HUDEP-2 (cell line): ENCODE measurements around the gene TMPRSS6.

Experiments used
- DNase-seq, 76 experiments: peaks; one replicate each; lab custom pipeline; 2025; ENCODE audit not compliant: unreplicated experiment in 76 of 76; lab: John Stamatoyannopoulos, UW

TMPRSS6 gene

DNA sequence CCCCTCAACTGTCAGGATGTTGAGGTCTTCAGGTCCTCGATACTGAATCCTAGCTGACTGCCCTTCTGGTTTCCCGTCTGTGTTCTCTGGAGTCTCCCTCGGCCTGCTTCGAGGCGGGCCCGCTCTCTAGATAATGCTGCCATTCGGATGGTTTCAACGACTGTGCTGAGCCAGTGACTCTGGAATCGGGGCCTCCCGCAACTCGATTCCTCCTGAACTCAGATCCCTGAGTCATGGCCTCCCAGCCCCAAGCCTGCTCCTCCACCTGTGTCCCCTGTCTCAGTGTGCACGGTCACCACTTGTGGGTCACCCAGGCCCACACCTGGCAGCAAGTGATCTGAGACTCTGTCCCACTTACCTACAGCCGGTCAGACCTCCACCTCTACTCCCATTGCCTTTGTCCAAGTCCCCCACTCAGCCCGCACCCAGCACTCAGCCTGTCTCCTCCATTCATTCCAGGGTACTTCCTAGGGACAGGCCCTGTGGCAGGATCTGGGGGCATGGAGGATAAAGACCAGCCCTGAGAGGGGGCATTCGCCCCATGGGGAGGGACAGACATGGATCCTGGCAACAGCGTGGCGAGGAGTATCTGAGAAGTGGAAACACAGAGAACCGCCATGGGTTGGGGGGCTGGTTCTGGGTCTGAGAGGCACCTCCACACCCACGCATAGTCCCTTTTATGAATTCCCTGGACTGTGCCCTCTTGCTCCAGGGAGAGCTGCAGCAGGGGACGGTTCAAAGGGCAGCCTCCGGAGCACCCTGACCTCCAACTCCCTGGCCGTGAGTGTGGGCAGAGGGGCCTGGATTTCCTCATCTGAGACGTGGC, 75.7 kb downstream of the TMPRSS6 start:
- DNase-seq, result no peak

DNA sequence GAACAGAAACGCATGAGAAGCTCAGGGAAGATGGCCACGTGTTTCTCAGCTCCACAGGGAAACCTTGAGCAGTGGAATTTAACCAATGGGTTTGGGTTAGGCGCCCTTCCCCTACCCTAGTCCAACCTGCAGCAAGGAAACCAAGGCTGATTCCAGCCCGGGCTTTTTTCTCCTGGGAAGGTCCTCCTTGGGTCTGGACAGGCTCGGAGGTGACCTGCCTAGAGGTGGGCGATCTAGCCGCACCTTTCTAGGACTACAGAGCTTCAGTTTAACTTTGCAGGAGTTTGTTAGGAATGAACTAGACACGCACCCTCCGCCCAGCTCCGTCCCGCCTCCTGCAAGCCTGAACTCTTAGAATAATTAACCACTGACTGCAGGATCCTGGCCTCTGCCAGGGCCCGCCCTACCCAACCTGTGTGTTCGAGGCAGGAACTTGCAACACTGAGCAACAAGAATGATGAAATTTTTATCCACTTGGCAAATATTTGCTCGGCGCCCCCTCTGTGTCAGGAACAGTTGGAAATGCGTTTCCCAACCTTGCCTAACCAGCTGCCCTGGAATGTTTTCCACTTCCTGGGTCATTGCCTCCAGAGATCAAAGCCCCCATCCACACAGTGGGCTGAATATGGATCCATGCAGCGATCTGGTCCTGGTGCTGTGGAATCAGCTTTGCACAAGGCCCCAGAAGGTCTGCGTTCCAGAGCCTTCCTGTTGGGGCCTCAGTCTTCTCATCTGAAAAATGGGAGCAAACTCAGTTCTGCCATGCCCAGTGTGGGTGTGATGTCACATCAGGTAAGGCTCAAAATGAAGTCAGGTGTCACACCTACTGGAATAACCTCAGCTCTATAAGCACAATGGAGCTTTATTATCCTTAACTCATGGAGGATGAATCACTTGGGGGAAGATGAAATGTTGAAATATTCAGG, 76.7 kb downstream of the TMPRSS6 start:
- DNase-seq, result no peak

DNA sequence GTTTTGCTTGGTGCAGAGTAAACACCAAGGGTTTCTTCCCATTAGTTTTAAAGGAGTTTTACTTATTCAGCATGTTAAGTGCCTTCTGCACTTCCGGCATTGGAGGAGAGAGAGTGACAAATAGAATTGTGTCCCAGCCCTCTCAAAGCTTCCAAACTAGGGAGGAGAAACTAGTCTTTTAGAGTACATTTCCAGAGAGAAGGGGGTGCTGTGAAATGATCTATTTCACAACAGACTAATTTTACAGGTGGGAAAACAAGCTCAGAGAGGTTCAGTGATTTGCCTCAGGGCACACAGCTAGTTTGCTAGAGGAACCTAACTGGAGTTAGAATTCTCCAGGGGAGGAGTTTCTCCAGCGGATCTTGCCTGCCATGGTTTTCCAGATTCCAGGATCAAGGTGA, 77.4 kb downstream of the TMPRSS6 start:
- no peak for DNase-seq

DNA sequence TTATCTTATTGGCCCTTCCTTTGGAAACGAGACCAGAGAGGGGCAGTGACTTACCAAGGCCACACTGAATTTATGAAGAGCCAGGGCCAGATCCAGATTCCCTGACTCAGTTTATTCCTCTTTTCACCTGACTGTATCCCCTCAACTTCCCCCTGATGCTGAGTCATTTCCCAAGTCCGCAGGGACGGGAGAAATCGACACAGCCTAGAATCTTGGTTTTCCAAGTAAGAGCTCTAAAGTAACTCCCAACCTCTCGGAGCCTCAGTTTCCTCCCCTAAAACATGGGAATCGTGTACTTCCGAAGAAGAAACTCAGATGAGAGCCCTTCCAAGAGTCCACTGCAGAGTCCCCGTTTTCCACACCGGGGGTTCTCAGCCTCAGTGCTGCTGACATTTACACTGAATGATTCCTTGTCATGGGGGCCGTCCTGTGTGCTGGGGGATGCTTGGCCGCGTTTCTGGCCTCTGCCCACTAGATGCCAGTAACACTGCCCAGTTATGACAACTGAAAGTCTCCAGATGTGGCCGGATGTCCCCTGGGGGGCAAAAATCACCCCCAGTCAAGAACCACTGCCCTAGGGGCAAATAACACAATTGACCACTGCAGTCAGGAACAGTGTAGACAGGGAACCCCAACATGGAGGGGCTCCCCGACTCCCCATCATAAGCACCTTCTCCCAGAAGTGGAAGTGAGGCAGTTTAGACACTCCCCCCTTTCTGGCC, 78.8 kb downstream of the TMPRSS6 start:
- no peak for DNase-seq

DNA sequence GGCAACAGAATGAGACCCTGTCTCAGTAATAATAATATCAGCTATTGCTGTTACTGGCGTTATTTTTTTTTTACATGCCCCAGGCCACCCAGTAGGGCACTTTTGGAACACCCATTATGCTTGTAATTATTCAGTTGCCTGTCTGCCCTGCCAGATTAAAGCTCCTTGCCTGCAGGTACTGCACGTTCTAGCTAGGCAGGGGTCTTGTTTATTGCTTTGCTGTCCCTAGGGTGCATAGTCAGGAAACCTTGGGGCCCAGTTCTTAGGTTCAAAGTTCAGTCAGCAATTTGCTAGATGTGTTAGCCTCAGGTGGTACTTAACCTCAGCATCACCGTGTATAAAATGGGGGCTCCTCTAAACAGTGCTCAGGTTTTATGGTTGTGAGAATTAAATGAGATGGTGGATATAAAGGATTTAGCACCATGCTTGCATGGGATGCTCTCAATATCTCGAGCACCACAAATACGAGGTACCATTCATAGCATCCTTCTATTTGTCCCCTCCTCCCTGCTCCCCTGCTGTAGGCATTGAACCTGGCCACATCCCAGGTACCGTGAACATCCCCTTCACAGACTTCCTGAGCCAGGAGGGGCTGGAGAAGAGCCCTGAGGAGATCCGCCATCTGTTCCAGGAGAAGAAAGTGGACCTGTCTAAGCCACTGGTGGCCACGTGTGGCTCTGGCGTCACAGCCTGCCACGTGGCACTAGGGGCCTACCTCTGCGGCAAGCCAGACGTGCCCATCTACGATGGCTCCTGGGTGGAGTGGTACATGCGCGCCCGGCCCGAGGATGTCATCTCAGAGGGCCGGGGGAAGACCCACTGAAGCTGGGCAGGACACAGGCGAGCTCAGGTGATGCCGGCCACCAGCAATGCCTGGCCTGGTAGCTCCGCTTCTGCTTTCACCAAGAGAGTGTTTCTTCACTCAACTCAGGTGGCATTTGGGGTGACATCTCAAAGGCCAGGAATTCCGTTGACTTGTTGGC, 80.5 kb downstream of the TMPRSS6 start:
- DNase-seq, result no peak

DNA sequence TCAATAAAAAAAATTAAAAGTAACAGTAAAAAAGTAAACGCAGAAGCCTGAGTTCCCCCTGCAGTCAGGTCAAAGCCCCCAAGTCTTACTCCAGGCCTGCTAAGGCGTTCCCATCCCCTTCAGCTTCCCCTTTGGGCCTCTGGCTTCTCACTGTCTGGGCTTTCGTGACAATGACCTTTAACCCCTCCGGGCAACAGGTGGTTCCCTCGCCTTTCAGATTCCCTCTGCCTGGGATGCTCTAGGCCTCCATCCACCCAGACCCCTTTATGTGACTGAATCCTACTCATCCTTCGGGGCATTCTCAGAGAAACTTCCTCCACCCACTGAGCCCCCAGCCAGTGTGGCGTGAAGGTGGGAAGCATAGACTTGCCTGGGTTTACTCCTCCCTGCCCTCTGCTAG, 82.0 kb downstream of the TMPRSS6 start:
- no peak for DNase-seq

DNA sequence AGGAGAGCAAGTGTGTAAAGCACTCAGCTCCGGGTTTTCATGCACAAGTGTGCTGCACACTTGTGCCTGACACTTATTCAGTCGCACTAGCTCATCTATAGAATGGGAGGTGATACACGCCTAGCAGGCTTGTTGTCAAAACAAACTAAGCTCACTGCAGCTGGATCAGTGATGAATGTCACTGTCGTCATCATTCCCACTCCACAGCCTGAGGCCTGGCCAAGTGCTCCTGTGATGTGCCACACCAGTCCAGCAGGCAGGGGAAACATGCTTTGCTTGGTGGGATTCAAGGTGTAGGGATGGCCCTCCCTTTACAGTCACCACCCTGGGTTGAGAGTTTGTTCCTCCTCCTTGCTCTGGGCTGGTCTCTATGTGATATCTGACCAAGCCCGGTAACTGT, 83.2 kb downstream of the TMPRSS6 start:
- no peak for DNase-seq

DNA sequence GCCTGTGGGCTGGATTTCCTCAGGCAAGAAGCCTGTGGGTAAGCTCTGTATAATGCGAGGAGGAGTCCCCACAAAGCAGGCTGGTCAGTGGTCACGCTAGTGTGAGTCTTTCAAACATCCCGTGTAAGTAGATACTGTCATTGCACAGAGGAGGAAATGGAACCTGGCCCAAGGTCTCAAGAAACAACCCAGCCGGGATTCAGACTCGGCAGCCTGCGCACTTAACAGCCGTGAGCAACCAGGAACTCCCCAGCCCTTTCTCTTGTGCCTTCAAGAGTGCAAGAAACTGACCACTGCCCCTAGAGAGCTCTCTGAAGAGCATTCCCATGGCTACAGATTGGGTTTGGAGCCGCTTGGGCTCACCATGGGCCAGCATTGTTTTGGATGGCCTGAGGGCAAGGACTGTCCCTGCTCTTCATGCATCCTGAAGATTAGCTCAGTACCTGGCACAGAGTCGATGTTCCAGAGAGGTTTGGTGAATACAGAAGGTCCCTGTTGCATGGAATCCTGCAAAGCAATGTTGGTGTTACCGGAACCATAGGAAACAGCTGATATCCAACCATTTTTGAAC, 83.9 kb downstream of the TMPRSS6 start:
- no peak for DNase-seq

DNA sequence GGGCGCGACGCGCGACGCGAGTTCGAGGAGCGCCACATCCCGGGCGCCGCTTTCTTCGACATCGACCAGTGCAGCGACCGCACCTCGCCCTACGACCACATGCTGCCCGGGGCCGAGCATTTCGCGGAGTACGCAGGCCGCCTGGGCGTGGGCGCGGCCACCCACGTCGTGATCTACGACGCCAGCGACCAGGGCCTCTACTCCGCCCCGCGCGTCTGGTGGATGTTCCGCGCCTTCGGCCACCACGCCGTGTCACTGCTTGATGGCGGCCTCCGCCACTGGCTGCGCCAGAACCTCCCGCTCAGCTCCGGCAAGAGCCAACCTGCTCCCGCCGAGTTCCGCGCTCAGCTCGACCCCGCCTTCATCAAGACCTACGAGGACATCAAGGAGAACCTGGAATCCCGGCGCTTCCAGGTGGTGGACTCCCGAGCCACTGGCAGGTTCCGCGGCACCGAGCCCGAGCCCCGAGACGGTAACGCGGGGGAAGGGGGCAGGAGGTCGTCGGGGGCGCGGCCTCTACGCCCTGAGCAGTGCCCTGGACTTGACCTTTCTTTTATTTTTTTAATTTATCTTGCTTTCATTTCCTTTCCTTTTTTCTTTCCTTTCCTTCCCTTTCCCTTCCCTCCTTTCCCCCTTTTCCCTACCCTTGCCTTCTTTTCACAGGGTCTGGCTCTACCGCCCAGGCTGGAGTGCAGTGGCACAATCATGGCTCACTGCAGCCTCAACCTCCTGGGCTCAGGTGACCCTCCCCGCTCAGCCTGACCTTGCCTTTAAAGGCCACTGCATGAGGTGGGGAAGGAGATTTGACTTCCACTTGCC, 85.0 kb downstream of the TMPRSS6 start:
- no peak for DNase-seq

DNA sequence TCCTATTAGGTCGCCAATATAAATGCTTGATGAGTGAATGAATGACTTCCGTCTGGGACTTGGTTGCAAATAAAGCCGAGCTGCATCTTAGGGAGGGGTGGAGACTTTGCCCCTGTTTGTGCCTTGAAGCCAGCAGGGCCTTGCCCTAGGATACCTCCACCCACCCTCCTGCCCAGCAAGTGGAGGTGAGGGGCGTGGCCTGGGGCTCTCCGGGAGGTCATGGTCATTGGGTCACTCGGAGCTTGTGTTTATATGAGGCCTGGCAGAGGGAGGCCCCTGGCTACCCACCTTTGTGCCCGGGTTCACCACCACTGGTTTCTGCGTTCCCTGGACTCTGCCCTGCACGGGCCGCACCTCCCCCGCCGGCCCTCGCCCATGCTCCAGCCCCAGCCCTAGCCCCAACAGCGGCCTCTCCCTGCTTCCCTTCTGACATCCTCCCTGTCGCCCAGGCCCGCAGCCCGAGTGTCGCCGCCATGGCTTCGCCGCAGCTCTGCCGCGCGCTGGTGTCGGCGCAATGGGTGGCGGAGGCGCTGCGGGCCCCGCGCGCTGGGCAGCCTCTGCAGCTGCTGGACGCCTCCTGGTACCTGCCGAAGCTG, 85.7 kb downstream of the TMPRSS6 start:
- no peak for DNase-seq

DNA sequence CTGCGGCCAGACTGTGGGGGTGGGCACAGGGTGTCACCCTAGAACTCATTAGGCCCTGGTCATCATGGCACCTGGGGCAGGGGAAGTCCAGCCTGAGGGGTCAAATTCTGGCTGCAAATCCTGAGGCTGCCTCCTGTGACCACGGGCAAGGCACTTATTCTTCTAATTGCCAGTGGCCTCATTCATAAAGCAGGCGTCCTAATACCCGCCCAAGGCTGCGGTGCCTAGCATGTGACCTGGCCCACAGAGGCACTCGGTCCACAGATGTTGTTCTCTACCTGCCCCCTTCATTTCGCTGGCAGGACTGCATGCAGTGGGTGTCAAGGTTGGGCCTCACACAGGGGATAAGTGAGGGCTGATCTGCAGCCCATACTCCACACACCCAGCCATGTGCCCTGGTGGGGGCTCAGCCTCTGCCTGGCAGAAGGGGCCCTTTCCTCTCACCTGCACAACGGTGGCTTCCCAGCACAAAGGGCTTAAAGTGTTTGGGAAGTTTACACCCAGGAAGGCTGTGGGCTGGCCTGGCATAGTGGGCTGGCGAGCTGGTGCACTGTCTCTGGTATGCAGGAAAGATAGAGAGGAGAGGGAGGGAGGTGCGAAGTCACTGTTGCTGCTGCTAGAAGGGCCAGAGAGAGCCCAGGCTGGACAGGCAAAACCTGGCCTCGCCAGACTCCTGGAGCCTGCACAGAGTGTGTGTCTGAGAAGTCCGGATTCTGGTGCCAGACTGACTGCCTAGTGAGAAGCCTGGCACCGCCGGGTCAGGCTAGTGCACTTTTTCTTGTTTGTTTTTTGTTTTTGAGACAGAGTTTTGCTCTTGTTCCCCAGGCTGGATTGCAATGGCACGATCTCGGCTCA, 86.8 kb downstream of the TMPRSS6 start:
- DNase-seq, result peak in 4 of 76 experiments; percentile 11 to 39 (median 26)

DNA sequence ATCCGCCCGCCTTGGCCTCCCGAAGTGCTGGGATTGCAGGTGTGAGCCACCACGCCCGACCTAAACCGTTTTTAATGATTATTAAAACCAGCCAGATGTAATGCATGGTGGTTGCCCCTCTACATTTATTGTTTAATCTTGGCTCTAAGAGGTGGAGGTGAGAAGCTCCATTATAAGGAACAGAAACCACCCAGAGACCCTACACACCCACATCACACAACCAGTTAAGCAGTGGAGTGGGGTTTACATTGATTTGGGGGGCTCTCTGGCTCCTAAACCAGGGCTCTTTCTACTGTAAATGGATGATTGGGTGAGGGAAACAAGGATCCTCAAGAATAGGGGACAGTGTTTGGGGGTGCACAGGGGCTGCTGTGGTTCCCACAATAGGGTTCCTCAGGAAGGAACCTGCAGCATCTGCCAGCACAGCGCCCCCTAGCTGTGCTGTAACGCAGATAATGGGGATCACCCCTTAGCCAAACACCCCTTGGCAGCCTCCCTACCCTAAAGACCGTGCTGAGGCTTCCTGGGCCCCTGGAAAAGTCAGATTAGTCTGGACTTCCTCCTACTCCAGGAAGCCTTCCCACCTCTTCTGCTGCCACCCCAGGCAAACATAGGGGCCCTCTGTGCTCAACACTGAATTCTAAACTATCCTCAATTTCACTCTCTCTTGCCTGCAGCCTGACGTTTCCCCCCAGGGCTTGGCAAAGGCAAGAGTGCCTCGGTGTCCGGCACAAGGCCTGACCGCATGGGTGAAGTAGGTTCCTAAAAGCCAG, 87.6 kb downstream of the TMPRSS6 start:
- DNase-seq, result peak in 45 of 76 experiments; percentile 10 to 62 (median 31)

DNA sequence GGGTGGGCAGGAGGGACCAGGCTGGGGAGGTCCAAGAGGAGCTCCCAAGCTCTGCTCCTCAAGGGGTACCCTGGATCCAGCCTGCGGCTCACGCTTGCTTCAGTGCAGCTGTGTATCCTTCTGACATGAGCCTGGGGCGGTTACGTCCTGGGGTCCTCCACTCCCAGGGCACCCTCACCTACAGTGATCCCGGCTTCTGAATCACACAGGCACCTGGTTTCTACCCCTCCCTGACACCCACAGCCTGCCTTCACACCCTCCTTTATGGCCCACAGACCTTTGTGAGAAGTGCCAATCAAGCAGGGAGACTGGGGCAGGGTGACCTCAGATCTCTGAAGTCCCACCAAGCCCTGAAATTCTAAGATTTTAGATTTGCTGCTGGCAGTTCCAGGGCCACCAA, 88.5 kb downstream of the TMPRSS6 start:
- no peak for DNase-seq

DNA sequence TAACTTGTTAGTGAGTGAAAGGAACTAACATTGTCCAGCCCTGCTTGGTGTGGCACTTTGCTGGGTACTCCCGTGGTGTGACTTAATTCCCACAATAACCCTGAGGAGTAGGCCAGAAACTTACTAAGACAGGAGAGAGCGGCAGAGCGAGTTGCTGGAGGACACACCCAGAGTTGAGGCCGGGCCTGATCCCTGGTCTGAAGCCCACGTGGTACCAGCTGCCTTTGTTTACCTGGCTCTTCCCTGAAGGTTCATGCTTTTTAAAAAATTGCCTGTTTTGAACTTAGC, 89.4 kb downstream of the TMPRSS6 start:
- peak in 40 of 76 experiments; percentile 19 to 69 (median 38) for DNase-seq

DNA sequence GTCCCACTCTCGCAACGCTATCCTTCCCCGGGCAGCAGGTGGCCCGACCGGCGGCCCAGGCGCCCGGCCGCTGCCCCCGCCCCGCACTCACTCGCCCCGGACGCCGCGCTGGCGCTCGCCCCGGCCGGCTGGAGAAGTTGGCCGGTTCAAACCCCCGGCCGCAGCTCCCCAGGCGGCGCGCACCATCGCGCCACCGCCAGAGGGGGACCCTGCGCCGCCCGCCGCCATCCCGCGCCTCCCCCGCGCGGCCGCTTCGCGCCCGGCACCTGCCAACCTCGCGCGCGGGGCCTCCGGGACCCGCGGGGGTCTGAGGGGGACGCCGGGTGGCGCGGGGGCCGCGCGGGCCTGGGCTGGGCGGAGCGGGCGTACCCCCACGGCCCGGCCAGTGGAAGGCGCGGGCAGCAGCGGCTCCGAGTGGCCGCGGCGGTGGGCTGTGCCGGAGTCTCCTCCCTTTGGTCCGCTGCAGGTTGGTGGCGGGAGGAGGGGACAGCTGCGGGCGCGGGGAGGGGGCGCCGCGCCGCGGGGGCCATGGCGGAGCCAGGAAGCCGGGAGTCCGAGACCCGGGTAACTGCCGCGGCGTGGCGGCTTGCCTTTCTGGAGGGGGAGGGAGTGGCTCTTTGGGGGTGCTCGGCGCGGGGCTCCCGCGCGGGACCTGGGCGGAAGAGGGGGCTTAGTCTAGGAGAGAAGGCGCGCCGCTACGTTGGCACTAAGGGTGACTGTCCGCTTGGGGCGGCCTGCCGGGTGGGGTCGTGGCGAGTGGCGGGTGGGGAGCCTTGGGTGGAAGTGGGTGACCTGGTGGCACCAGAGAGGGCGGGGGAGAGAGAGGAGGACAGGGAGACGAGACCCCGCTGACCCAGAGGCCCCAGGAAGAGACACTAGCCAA, 90.0 kb downstream of the TMPRSS6 start, which contains the start of the genes MPST and TST:
TSS of gene MPST (plus strand) at position 434 of the 883 bp plus-strand sequence. CDS start at position 529, 95 bp downstream.
TSS of gene TST (minus strand) at position 139 of the 883 bp plus-strand sequence. CDS start 715 bp downstream, outside the sequence.
- DNase-seq, result peak in 57 of 76 experiments; percentile 15 to 73 (median 51)
